GM23338 (cell line): ENCODE data around the gene SLC25A47. TPM values are rescaled to one million over a fixed set of nuclear protein-coding genes. Genes with fewer than 3 reads are reported as not detected.

Experiments
- ATAC-seq: fragments of 200-7000 bp; cut with Tn5 transposase; 3 replicates; pipeline ENCODE4 v1.9.1; 2020
- DNase-seq: peaks from one replicate; pipeline ENCODE4 v3.0.0-alpha.2; 2015; ENCODE audit warnings: low spot score
- H2AFZ ChIP-seq: fragments of 200-600 bp; sonication (generic); 2 replicates; pipeline ENCODE4 v1.8.0; 2016; ENCODE audit warnings: antibody characterized with exemption, mild to moderate bottlenecking, moderate library complexity
- H3F3A ChIP-seq: fragments of 200-600 bp; sonication (generic); replicated peaks from 2 replicates; pipeline ENCODE4 v1.8.0; 2017; ENCODE audit warnings: antibody characterized with exemption, mixed run types, low read depth
- H3K27ac ChIP-seq: fragments of 200-600 bp; sonication (generic); 2 replicates; pipeline ENCODE4 v1.6.1; 2016; ENCODE audit warnings: low read depth
- H3K27me3 ChIP-seq: fragments of 200-600 bp; sonication (generic); 2 replicates; pipeline ENCODE4 v1.8.0; 2016; ENCODE audit warnings: mild to moderate bottlenecking, mixed run types, moderate library complexity; ENCODE audit not compliant: insufficient read depth
- H3K36me3 ChIP-seq: fragments of 200-600 bp; sonication (generic); 2 replicates; pipeline ENCODE4 v1.8.0; 2016; ENCODE audit warnings: mild to moderate bottlenecking; ENCODE audit not compliant: insufficient read depth
- H3K4me1 ChIP-seq: fragments of 200-600 bp; sonication (generic); 2 replicates; pipeline ENCODE4 v1.8.0; 2016; ENCODE audit warnings: mild to moderate bottlenecking, moderate library complexity; ENCODE audit not compliant: insufficient read depth
- H3K4me2 ChIP-seq: fragments of 200-600 bp; sonication (generic); 2 replicates; pipeline ENCODE4 v1.7.1; 2017; ENCODE audit warnings: mixed run types
- H3K4me3 ChIP-seq: fragments of 200-600 bp; sonication (generic); 2 replicates; pipeline ENCODE4 v1.6.1; 2016; ENCODE audit warnings: mixed run types
- H3K79me2 ChIP-seq: fragments of 200-600 bp; sonication (generic); replicated peaks from 2 replicates; pipeline ENCODE4 v1.8.0; 2017; ENCODE audit warnings: mild to moderate bottlenecking; ENCODE audit not compliant: insufficient read depth
- H3K9me2 ChIP-seq: fragments of 200-600 bp; sonication (generic); 2 replicates; pipeline ENCODE4 v1.8.0; 2017; ENCODE audit not compliant: insufficient read depth
- H4K20me1 ChIP-seq: fragments of 200-600 bp; sonication (generic); replicated peaks from 2 replicates; pipeline ENCODE4 v1.8.0; 2017; ENCODE audit warnings: mild to moderate bottlenecking; ENCODE audit not compliant: insufficient read depth
- H3K27ac Mint-ChIP-seq: 2 replicates; pipeline ENCODE4 v1.8.0; 2020; ENCODE audit warnings: inconsistent platforms, mild to moderate bottlenecking, moderate library complexity, mixed read lengths
- H3K27me3 Mint-ChIP-seq: 3 replicates; pipeline ENCODE4 v1.8.0; 2022; ENCODE audit warnings: low read depth, mild to moderate bottlenecking, moderate library complexity, mixed read lengths, inconsistent platforms; ENCODE audit not compliant: insufficient read depth, poor library complexity
- H3K36me3 Mint-ChIP-seq: 3 replicates; pipeline ENCODE4 v1.8.0; 2021; ENCODE audit warnings: low read depth, mild to moderate bottlenecking, inconsistent platforms, moderate library complexity, mixed read lengths
- H3K4me1 Mint-ChIP-seq: 3 replicates; pipeline ENCODE4 v1.8.0; 2020; ENCODE audit warnings: mild to moderate bottlenecking, inconsistent platforms, mixed read lengths
- H3K4me3 Mint-ChIP-seq: 3 replicates; pipeline ENCODE4 v1.8.0; 2021; ENCODE audit warnings: moderate library complexity, mild to moderate bottlenecking, inconsistent platforms, mixed read lengths
- H3K9me3 Mint-ChIP-seq: 3 replicates; pipeline ENCODE4 v1.8.0; 2020; ENCODE audit warnings: moderate library complexity, mild to moderate bottlenecking, inconsistent platforms, mixed read lengths
- CREB1 ChIP-seq: fragments of 250-450 bp; sonication (Bioruptor Pico); IDR thresholded peaks from 2 replicates; pipeline ENCODE4 v1.5.0; 2020; ENCODE audit warnings: low read depth, mild to moderate bottlenecking, moderate library complexity
- CTCF ChIP-seq, 2 experiments: fragments of 200-600 bp in 1 of 2; sonication (generic) in 1 of 2; conservative IDR thresholded peaks; 2 replicates each; pipeline versions ENCODE4 v1.5.1 to v1.6.1; 2016 to 2017; ENCODE audit warnings: antibody characterized with exemption in 2 of 2, low read depth in 2 of 2, mild to moderate bottlenecking in 2 of 2, moderate library complexity in 1 of 2
- ETS1 ChIP-seq: IDR thresholded peaks from 2 replicates; pipeline ENCODE4 v1.6.1; 2016; ENCODE audit warnings: antibody characterized with exemption
- EZH2 ChIP-seq: fragments of 200-600 bp; sonication (generic); IDR thresholded peaks from one replicate; pipeline ENCODE4 v1.8.0; 2017; ENCODE audit warnings: antibody characterized with exemption, mild to moderate bottlenecking, low read depth; ENCODE audit not compliant: unreplicated experiment
- EZH2phosphoT487 ChIP-seq: fragments of 200-600 bp; sonication (generic); IDR thresholded peaks from one replicate; pipeline ENCODE4 v1.8.1; 2018; ENCODE audit warnings: antibody characterized with exemption; ENCODE audit not compliant: unreplicated experiment
- JUNB ChIP-seq: IDR thresholded peaks from one replicate; pipeline ENCODE4 v1.6.1; 2016; ENCODE audit warnings: antibody characterized with exemption; ENCODE audit not compliant: unreplicated experiment
- NANOG ChIP-seq: IDR thresholded peaks from 2 replicates; pipeline ENCODE4 v1.6.1; 2016; ENCODE audit warnings: antibody characterized with exemption, borderline replicate concordance
- POLR2AphosphoS5 ChIP-seq: IDR thresholded peaks from 2 replicates; pipeline ENCODE4 v1.6.1; 2016; ENCODE audit warnings: antibody characterized with exemption, low read depth
- REST ChIP-seq: IDR thresholded peaks from one replicate; pipeline ENCODE4 v1.6.1; 2018; ENCODE audit warnings: antibody characterized with exemption; ENCODE audit not compliant: unreplicated experiment
- STAT1 ChIP-seq: IDR thresholded peaks from one replicate; pipeline ENCODE4 v1.6.1; 2016; ENCODE audit warnings: antibody characterized with exemption; ENCODE audit not compliant: unreplicated experiment
- ZNF114 ChIP-seq: fragments of 250-450 bp; sonication (Bioruptor Pico); IDR thresholded peaks from 2 replicates; pipeline ENCODE4 v1.5.0; 2020; ENCODE audit warnings: mild to moderate bottlenecking, moderate library complexity
- ZNF331 ChIP-seq: fragments of 250-450 bp; sonication (Bioruptor Pico); IDR thresholded peaks from 2 replicates; pipeline ENCODE4 v1.5.0; 2020; ENCODE audit warnings: low read depth, mild to moderate bottlenecking, moderate library complexity
- ZNF462 ChIP-seq: fragments of 250-450 bp; sonication (Bioruptor Pico); IDR thresholded peaks from 2 replicates; pipeline ENCODE4 v1.5.0; 2020; ENCODE audit warnings: mild to moderate bottlenecking, moderate library complexity
- polyA plus RNA-seq: library from polyadenylated mRNA; unstranded; fragments of >200 nt; fragmentation: Nextera tagmentation; extraction: Ambion mirVana; gene quantifications from 2 replicates; pipeline ENCODE4 v1.2.1, GENCODE V29; 2016
- total RNA-seq: library from RNA; depleted of rRNA; stranded (reverse); fragments of >200 nt; shearing (Covaris generic); gene quantifications from 2 replicates; pipeline ENCODE4 v1.2.3, GENCODE V29; 2014

Gene SLC25A47
- total and polyA plus RNA-seq, 2 experiments from 2014 or later: not detected

GRCh38 chr14:100292776-100293461, 30.2 kb upstream of the SLC25A47 start:
- Mint-ChIP-seq H3K27me3 (peaks cover 6% of the 10 kb centered on the region), H3K36me3 (peaks cover 46% of the 10 kb centered on the region), H3K4me1 (peaks cover 22% of the 10 kb centered on the region), H3K27ac (no peak overlapping the region), H3K4me3 (no peak overlapping the region), H3K9me3 (no peaks in the 10 kb centered on the region)
- Histone ChIP-seq H3K79me2 (no peaks in the 10 kb centered on the region), H3K4me2 (no peak overlapping the region), H3K27me3 (no peaks in the 10 kb centered on the region), H3K9me2 (no peaks in the 10 kb centered on the region), H3K36me3 (no peaks in the 10 kb centered on the region; the same call in 1 of the 2 replicates), H3K27ac (no peak overlapping the region), H3F3A (peaks cover 8% of the 10 kb centered on the region; the same call in 1 of the 2 replicates), H2AFZ (no peak overlapping the region), H3K4me1 (no peaks in the 10 kb centered on the region), H4K20me1 (peaks cover 31% of the 10 kb centered on the region), H3K4me3 (no peak overlapping the region)
- TF ChIP-seq ZNF331 (CRISPR knock-in tag) (no peak), ETS1 (no peak), NANOG (no peak), EZH2 (no peak), EZH2phosphoT487 (no peak), POLR2AphosphoS5 (no peak), CREB1 (CRISPR knock-in tag) (no peak), ZNF114 (CRISPR knock-in tag) (no peak), CTCF (conservative IDR thresholded peaks at IDR 0.05; ENCODE audit: low read depth in 2 of 2) (no peak), JUNB (no peak), REST (no peak), ZNF462 (CRISPR knock-in tag) (no peak), STAT1 (no peak)
- no peak for DNase-seq
- no peak for ATAC-seq
